HG03342 (cell line): ENCODE measurements around the gene ARHGDIA.

Experiments
- ATAC-seq: cut with Tn5 transposase; IDR thresholded peaks from one replicate; pipeline ENCODE4 v1.9.1; 2021; ENCODE audit warnings: mild to moderate bottlenecking, moderate library complexity; ENCODE audit not compliant: unreplicated experiment

The ARHGDIA gene

DNA sequence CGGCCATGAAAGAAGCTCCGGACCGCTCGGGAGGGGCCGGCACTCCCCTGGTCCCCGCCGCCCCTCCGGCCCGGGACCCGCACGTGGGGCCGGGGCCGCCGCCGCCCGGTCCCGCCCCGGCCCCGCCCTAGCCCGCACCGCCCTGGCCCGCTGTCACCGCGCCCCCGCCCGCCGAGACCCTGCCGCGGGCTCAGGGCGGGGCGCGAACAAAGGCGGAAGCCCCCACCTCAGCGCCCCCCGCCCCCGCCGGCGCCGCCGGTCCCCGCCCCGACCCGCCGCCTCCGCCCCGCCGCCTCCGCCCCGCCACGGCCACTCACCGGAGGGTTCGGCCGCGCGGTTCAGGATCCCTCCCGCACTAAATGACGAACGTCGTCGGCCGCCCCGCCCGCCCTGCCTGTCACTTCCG, at the start of gene ARHGDIA:
Gene ARHGDIA (minus strand): TSS at position 357 of the 406 bp plus-strand sequence. CDS start 1,407 bp downstream, outside the sequence.
- no peak for ATAC-seq

DNA sequence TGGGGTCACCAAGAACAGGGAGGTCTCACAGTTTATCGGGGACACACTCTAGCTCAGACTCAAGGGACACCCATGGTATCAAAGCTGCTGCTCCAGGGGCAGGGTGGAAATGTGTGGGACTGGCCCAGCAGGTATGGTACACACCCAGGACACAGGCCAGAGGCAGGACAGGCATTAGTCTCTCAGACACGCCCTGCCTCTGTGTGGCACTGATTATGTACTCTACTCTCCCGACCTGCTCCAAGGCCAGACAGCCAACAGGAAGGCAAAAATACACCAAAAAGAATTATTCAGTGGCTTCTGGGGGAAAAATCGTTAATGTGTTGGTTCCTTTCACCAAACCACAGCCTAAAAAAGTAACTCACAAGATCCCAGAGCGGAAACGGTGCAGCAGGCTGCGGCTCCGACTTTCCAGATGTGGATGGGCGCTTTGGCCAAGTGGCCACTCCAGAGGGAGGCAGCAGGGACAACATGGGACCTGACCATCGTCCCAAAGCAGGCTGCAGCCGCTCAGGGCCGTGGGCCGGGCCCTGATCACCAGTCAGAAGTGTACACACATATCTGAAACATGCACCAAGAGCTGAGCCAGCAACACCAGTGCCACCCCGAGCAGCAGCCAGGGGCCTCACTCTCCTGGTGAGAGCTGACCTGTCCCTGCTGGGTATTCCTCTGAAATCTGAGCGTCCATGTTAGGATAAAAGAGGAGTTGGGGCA, 47.9 kb upstream of the ARHGDIA start:
- no peak for ATAC-seq

DNA sequence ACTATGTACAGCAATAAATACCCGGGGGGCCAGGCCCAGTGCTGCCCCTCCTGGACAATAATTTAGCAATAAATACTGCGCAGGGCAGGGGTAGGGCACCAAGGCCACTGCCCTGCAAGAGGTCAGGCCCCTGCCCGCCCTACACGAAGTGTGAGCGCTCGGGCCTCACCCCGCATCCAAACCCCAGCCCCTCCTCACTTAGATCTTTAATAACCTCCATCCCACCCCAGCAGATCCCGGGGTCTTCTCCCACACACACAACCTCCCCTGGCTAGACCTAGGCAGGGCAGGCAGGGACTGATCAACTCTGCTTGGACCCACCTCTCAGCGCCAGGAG, 47.2 kb upstream of the ARHGDIA start:
- ATAC-seq = peak; percentile 16

DNA sequence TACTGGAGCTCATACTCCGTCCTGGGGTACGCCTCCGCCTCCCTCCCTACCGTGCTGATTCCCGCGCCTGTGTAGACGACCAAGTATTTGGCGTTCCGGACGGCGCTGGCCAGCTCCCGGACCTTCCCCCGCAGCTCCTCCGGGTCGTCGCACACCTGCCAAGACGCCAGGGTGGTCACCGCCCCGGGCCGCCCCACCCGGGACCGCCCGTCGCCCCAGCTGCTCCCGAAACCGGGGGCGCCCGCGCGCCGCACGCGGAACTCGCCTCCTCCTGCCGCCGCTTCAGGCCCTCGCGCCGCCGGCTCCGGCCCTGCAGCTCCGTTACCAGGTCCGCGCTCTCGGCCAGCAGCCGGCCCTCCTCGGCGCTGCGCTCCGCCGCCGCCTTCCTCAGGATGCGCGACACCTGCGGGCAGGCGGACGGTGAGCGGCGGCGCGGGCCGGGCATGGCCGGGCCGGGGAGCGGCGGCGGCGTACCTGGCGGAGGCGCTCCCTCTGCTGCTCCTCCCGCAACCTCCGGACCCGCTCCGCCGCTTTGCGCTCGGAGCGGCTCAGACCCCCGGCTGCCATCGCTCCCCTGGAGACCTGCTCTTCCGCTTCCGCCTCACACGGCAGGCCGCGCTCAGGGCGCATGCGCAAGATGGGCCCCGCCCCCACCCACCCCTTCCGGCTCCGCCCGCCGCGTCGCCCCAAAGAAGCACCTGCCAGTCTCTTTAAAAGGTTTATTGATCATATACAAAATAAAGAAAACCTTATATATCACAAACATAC, 46.6 kb upstream of the ARHGDIA start, which contains the start of gene SIRT7:
Gene SIRT7 (minus strand): TSS at position 612 of the 768 bp plus-strand sequence. CDS start 45 bp downstream, at position 567.
- peak; percentile 51 for ATAC-seq

DNA sequence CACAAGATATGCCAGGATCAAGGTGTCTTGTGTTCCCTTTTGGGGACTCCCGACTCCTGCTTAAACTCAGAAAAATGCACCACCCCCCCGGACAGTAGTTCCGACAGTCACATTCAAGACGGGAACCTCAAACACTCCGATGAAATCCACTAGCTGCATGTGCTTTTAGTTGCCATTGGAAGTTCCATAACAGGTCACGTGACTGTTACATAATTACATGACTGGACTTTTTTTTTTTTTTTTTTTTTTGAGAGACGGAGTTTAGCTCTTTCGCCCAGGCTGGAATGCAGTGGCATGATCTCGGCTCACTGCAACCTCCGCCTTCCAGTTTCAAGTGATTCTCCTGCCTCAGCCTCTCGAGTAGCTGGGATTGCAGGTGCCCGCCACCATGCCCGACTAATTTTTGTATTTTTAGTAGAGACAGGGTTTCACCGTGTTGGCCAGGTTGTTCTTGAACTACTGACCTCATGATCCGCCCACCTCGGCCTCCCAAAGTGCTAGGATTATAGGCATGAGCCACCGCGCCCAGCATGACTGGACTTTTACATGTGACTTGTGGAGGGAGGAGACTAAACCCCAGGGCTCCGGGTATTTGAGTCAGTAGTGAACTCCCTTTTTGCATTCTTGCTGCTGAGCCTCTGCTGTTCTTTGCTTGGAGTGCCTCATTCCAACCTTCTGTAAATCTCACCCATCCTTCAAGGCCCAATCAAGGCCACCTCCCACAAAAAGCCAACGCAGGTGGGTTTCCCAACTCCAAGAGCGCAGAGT, 45.3 kb upstream of the ARHGDIA start:
- ATAC-seq = no peak

DNA sequence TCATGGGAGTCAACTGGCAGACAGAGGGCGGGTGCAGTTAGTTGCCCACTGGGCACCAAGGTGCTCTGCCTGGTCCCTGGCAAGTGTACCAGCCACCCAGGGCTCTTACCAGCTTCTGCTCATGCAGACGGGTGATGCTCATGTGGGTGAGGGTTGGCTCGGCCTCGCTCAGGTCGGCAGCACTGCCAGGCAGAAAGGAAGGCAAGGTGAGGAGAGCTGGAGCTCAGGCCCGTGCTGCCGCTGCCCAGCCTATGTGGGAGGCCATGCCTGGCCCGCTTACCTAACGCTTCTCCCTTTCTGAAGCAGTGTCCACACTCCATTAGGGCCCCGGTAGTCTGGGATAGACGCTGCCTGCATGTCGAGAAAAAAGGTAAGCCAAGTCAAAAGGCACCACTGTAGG, 44.2 kb upstream of the ARHGDIA start:
- ATAC-seq = no peak

DNA sequence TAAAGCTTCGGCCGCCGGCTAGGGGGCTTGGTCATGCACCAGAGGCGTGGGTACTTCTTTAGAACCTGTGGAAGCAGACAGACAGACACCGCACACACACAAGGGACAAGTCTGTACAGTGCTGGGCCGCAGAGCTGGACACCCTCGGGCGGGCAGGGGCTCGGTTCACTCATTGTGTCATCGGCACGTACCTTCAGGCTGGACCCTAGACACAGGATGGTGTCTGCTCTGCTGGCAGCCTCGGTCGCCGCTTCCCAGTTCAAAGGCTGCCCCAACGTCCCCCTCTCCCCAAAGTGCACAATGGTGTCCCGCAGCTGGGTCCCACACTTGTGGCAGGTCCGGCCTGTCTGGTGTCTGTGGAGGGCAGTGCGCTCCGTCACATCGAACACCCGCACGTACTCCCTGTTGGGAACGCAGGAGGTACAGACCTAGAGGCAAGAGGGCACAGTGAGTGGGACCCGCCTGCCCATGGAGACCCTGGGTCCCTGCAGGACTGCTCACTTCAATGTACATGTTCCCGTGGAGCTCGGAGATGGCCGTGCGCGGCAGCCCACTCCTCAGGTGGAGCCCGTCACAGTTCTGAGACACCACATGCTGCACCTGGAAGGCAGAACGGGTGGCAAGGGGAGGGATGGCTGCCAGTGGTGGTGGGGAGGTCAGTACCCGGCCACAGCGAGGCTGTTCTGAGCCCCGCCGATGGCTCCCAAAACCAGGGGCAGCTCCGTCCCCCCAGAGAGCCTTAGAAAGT, 43.1 kb upstream of the ARHGDIA start:
- no peak for ATAC-seq

DNA sequence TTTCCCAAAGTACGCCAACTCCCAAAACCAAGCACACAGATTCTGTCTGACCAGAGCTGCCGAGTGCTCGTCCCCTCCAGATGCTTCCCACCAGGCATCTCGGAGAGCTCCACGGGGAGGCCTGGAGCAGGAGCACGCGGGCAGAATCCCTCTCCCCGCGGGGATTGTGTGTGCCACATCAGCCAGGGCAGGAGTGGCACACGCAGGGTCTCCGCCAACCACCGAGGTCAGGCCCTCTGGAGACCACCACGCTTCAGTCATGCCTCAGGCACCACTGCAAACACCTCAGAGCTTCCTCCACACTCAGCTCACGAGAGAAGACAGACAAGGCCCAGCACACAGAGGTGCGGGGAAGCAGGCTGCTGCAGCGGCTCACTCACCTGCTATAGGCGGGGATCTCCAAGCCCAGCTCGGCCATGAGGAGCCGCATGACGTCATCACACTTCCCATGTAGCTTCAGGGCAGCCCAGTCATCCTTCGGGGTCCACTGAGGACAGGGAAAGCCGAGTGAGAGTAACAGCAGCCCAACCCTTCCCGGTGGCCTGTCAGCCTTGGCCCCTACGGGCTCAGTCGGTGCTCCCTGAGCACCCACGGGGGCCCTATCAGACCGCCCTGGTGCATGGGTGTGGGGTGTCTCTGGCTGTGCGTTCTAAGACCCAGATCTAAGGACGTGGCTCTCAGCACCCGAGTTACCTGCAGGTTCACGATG, 42.4 kb upstream of the ARHGDIA start:
- ATAC-seq = no peak

DNA sequence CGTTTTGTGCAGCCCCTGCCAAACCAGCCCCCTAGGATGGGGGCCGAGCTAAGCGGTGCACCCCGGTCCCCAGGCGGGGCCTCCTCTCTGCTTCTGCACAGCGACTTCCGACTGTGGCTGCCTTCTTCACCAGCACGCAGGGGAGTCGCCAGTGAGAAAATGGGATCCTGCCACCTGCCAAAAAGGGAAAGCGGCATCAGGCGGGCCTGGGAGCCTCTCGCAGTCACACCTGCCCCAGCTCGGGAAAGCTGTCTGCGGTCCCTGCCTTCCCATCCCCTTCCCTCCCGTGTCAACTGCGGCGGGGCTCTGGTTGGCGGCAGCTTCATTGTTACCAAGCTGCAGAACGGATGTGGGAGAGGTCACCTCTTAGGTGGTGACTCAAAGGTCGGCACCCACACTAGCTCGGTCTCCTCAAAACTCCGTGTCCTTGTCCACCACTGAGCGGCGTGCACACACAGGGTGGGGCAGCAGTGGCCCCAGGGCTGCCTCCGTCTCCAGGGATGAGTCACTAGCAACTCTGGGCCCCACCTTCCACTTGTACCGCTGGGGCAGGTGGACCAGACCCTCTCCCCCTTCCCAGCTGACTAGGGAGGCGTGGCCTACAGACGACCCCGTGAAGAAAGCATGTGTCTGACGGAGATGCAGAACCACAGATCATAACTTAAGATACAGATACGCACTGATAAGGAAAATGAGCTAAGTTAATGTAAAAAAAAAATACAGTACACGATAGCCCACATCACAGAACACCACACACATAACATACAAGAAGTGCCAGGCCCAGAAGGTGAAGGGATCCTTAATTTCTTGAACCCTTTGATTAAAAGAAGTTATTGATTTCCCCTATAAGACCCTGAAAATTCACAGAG, 41.5 kb upstream of the ARHGDIA start:
- ATAC-seq = no peak

DNA sequence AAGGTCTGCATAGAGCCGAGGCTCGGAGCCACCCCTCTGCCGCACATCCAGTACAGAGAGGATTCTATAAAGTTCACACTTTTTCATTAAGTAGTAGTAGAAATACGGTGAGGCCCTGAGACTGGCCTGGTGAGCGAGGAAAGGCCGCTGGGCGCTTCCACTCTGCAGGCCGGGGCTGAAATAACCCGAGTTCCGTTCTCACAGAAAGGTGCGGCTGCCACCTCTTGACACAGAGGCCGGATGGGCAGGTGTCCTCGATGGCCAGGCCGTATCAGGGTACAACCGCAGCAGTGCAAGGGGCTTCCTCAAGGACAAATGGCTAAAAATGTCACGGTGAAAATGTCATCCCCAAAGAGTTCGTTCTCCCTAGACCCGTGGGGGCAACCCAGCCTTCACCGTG, 40.8 kb upstream of the ARHGDIA start:
- ATAC-seq = no peak

DNA sequence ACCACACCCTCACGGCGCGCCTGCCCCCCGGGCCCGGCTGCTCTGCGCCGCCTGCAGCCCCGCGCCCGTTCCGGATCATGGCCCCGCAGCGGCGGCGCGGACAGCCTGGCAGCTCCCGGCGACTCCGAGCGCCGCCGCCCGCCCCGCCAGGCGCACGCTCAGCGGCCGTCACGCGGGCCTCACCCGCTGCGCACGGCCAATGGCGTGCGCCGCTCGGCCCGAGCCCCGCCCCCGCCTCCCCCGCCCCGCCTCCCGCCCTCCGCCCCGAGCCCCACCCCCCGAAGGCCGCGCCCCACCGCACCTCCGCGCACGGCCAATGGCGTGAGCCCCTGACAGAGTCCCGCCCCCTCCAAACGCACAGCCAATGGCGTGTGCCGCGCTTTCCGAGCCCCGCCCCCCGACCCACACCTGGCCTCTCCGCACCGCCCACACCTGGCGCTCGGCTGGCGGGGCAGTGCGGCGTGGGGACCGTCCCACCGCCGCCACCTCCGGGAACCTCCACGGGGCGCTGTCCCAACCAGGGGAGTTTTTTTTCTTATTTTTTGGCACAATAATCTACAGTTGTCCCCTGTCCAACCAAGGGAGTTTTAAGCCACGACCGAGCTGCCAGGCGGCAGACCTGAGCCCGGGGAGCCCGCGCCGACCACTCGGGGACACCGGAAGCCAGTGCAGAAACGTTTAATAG, 40.3 kb upstream of the ARHGDIA start, which contains the start of gene PCYT2:
Gene PCYT2 (minus strand): TSS at position 123 of the 685 bp plus-strand sequence. CDS start 44 bp downstream, at position 79.
- ATAC-seq = peak; percentile 64

DNA sequence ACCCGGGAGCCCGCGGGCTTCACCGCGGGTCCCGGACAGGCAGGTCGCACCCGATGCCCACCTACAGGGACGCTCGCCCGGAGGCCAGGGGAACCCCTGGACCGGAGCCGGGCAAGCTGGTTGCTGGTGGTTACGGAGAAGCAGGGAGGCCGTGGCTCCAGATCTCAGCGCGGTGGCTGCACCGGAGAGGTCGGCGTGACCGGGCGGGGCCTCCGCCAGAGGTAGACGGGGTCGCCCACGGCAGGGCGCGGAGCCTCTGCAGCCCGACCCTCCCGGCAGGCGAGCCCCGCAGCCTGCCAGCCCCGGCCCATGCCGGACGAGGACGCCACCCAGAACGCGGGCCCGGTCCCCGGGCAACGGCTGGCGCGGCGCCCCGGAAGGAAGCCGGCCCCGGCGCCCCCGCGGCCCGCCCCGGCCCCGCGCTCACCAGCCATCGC, 39.7 kb upstream of the ARHGDIA start:
- peak; percentile 26 for ATAC-seq

DNA sequence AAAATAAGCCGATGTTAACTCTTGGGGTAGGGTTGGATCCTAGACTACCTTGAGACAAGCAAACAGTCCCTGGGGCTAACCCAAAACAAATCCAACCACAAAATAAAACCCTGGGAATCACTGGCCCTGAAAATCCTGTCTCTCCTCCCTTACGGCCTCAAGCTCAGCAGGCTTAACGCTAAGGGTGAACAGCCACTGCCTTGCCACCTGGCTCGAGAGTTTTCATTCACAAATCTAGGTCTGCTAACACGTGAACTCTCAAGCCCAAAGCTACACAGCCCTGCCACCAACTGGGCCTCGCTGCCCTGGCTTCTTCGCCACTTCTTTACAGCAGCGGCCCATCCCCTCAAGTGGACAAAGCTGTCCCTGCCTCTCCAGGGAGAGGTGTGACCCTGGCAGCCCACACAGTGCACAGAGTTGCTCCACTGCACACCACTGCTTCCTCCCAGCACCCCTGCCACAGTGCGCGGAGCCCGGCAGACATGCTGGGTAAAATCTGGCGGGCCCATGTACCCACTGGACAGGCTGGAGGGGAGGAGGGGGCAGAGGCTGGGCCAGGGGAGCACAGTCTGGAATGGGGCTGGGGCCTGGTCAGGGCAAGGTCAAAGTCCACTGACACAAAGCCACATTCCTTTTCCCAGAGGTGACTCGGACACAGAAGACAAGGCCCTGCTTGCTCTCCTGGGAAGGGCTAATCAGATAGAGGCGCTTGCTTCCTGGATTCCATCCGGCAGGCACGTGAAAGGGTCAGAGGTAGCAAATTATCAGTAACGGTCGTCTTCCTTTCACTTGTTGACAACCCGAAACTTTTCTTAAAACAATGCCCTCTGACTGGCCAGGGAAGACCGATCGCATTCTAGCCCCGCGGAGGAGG, 39.1 kb upstream of the ARHGDIA start:
- ATAC-seq = no peak

DNA sequence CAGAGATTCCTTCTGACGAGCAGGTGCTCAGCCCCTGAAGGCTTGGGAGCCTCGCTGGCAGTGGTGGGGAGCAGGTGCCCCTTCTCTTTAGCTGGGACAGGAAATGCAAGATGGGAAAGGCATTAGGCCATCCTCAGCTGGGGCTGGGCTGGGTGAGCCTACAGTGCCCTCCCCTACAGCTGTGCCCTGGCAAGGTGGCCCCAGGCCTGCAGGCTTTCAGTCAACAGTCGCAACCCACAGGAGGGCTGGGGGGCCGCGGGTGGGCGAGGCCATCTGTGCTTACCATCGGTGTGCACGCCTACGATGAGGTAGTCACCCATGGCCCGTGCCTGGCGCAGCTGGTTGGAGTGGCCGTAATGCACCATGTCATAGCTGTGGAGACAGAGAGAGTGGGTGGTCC, 38.1 kb upstream of the ARHGDIA start:
- no peak for ATAC-seq

DNA sequence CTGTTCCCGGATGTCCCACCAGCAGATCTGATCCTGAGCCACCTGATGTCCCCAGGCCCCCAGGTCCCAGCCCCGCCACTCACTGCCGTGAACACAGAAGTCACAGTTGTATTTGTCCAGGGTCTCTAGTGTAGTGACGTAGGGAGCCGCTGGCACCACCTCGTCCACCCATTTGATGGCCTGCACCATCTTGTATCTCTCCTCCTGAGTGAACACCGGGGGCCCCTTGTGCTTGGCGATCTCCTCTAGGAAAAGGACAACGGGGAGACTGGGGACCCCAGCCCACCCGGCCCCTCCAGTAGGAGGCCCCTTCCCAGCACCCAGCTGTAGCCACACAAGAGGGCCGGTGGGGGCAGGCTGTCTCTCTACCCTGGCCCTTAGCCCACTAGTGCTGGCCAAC, 37.7 kb upstream of the ARHGDIA start:
- ATAC-seq = no peak

DNA sequence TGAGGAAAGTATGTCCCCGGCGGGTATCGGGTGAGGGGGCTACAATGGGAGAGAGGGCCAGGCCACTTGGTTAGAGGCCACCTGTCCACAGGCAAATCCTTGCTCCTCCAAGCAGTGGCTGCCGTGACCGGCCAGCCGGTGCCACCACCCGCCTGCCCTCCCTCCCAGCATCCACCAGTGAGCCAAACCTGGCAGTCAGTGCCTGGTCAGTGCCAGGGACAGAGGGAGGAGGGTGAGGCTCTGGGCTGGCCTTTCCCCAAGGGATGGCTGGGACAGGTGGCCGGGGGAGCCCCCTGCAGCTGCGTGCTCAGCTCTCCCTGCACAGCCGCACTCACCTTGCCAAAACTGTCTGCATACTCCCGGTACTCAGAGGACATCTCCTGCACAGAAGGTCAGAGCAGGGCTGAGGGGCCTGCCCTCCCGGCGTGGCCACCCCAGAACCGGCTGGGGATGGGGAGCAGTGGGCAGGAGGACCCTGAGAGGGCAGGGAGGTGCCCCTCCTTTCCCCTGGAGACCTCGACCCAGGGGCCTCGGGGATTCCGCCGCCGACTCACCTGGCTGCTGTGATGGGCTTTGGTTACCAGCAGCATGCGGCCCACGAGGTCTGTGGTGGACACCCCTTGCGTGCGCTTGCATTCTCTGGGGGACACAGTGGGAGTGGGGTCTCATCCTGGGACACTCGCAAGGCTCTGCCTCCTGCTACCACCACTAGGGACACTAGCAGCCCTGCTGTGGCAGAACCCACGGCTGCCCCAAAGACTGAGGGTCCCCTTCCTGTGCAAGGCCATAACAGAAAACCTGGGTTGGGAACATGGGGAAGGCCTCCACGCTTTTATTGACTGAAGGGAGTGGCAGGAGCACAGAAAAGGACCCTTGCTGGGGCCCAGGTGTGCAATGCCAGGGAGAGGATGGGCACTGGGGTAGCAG, 36.3 kb upstream of the ARHGDIA start:
- no peak for ATAC-seq
